HG02623 (cell line): ENCODE data around the gene HNRNPUL2.
A peak's percentile ranks its signal among the peaks of the same experiment; 100 is the strongest.
"Not testable (repeated sequence)": the region's sequence is repeated elsewhere in the genome, so short reads cannot be mapped to it uniquely, and the experiment has no call there.

Source experiments
- ATAC-seq: cut with Tn5 transposase; IDR thresholded peaks from one replicate; pipeline ENCODE4 v1.9.1; 2021; ENCODE audit warnings: moderate library complexity; ENCODE audit not compliant: unreplicated experiment

Gene HNRNPUL2

GRCh38 chr11:62705880-62706849, 21.1 kb downstream of the HNRNPUL2 start:
- ATAC-seq = peak; percentile 59

GRCh38 chr11:62705413-62705812, 21.8 kb downstream of the HNRNPUL2 start:
- no peak for ATAC-seq

- not testable (repeated sequence) for ATAC-seq
Measured at GRCh38 chr11:62703921-62704320, 23.3 kb downstream of the HNRNPUL2 start.

GRCh38 chr11:62702246-62702645, 25.0 kb downstream of the HNRNPUL2 start:
- no peak for ATAC-seq

GRCh38 chr11:62694455-62695167, 32.6 kb downstream of the HNRNPUL2 start:
- ATAC-seq = no peak

- ATAC-seq = not testable (repeated sequence)
Measured at GRCh38 chr11:62693624-62694023, 33.6 kb downstream of the HNRNPUL2 start.

GRCh38 chr11:62689421-62690183, 37.7 kb downstream of the HNRNPUL2 start, which contains the start of gene LRRN4CL:
LRRN4CL (minus strand) TSS chr11:62689530; CDS start chr11:62688508, 1,022 bp downstream.
- ATAC-seq = no peak

GRCh38 chr11:62688491-62688890, 38.8 kb downstream of the HNRNPUL2 start:
- no peak for ATAC-seq

GRCh38 chr11:62687508-62688396, 39.5 kb downstream of the HNRNPUL2 start:
- ATAC-seq = no peak

GRCh38 chr11:62682518-62682917, 44.7 kb downstream of the HNRNPUL2 start:
- no peak for ATAC-seq

- ATAC-seq = no peak
Measured at GRCh38 chr11:62680825-62681240, 46.4 kb downstream of the HNRNPUL2 start.

GRCh38 chr11:62678770-62679696, 48.2 kb downstream of the HNRNPUL2 start, which contains the start of gene UBXN1:
UBXN1 (minus strand) TSS chr11:62679073; CDS start chr11:62678923, 150 bp downstream.
- ATAC-seq = peak; percentile 54

- ATAC-seq = no peak
Measured at GRCh38 chr11:62678433-62678769, 48.9 kb downstream of the HNRNPUL2 start.

GRCh38 chr11:62677714-62678113, 49.5 kb downstream of the HNRNPUL2 start:
- no peak for ATAC-seq

GRCh38 chr11:62677156-62677555, 50.1 kb downstream of the HNRNPUL2 start:
- no peak for ATAC-seq

- no peak for ATAC-seq
Measured at GRCh38 chr11:62676698-62677097, 50.6 kb downstream of the HNRNPUL2 start.

- not testable (repeated sequence) for ATAC-seq
Measured at GRCh38 chr11:62675415-62675814, 51.8 kb downstream of the HNRNPUL2 start.

- no peak for ATAC-seq
Measured at GRCh38 chr11:62673196-62673525, 54.1 kb downstream of the HNRNPUL2 start.
